Hair follicular keratinocyte (primary cell): ENCODE results near the gene CHIC1. TPM values are rescaled to one million over a fixed set of nuclear protein-coding genes. Genes with fewer than 3 reads are reported as not detected.

Experiments
- total RNA-seq: library from RNA; depleted of rRNA; stranded (reverse); fragments of >200 nt; gene quantifications from 2 replicates; pipeline ENCODE4 v1.2.3, GENCODE V29; 2015

CHIC1 gene
- total RNA-seq: 1.5 and 1.6 TPM in 2 replicates

DNA sequence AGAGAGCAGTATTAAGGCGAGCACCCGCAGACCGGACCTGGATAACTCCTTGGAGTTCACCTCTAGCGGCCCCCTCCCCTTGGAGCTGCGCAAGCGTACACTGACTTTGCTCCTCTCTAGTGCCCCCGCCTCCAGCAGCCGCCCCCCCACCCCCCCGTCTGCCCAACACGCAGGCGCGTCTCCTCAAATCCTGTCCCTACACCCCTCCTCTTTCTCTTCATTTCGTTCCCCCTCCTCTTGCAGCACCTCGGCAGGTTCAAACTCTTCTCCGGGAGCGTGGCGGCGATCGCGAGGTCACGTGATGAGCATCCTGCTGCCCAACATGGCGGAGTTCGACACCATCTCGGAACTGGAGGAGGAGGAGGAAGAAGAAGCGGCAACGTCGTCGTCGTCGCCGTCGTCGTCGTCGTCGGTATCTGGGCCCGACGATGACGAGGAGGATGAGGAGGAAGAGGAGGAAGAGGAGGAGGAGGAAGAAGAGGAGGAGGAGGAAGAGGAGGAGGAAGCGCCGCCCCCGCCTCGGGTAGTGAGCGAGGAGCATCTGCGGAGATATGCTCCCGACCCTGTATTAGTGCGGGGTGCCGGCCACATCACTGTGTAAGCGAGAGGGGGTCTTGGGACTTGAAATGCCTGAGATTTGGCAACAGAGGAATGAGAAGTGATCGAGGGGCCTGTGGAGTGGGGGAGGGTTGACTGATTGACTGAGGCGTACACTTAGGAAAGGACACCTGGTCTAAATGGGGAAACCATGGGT, at the start of gene CHIC1:
Gene CHIC1 (plus strand): TSS at position 214 of the 754 bp plus-strand sequence. CDS start 88 bp downstream, at position 302.

Other genes with a start within 250 kb of the CHIC1 start
- not detected in 2 replicates for gene CDX4, start 116.1 kb upstream of the CHIC1 start, total RNA-seq